Non-pigmented ciliary epithelial cell (primary cell): Measurements from ENCODE around the gene TAS2R40.

Experiments
- DNase-seq: peaks from one replicate; pipeline ENCODE4 v3.0.0-alpha.2; 2010; ENCODE audit warnings: low read depth

The TAS2R40 gene

DNA sequence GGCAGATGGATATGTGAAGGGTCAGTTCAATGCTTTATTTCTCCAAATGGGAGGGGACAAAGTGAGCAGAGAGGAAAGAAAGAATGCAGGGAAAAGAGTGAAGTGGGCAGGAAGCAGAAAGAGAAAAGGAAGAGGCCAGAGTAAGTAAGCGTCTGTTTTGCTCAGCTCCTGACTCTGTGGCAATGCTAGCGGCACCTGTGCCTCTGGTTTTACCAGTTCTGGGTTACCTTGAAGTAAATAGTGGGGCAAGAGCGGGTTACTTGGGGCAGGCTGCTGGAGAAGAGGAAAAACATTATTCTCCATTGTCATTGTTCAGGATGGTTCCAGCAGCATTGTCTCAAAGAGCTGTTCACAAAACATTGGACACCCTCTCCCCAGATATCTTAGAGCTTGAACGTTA is 1.9 kb downstream of the TAS2R40 start:
- no peak for DNase-seq

GRCh38 chr7:143225047-143225446 is 3.2 kb downstream of the TAS2R40 start:
- DNase-seq = no peak

DNA sequence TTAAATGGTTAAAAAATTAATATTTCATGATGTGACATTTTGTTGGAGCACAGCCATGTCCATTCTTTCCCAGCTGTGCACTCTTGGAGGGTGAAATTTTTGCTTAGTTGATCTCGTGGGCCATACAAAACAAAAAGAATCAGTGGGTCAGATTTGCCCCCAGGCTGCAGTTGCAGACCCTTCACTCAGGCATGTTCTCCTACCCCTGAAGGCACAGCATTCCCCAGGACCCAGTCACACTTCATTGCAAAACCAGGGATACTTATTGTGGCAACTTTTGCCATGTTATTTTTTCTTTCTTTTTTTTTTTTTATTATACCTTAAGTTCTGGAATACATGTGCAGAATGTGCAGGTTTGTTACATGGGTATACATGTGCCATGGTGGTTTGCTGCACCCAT is 6.0 kb downstream of the TAS2R40 start:
- DNase-seq = no peak

GRCh38 chr7:143229054-143229790 is 7.4 kb downstream of the TAS2R40 start:
- no peak for DNase-seq

DNA sequence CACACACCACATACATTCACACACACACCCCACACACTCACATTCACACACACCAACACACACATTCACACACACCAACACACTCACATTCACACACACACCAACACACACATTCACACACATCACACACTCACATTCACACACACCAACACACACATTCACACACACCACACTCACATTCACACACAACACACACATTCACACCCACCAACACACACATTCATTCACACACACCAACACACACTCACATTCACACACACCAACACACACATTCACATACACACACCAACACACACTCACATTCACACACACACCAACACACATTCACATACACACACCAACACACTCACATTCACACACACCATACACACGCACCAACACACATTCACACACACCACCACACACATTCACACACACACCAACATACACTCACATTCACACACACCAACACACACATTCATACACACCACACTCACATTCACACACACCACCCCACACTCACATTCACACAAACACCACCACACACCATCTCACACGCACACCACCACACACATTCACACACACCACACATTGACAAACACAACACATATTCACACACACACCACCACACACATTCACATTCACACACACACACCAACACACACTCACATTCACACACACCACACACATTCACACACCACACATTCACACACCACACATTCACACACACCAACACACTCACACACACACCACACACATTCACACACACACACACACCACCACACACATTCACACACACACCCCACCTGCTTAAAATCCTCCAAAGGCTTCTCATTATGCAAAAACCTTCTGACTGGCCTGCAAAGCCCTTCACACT is 9.0 kb downstream of the TAS2R40 start:
- no peak for DNase-seq

DNA sequence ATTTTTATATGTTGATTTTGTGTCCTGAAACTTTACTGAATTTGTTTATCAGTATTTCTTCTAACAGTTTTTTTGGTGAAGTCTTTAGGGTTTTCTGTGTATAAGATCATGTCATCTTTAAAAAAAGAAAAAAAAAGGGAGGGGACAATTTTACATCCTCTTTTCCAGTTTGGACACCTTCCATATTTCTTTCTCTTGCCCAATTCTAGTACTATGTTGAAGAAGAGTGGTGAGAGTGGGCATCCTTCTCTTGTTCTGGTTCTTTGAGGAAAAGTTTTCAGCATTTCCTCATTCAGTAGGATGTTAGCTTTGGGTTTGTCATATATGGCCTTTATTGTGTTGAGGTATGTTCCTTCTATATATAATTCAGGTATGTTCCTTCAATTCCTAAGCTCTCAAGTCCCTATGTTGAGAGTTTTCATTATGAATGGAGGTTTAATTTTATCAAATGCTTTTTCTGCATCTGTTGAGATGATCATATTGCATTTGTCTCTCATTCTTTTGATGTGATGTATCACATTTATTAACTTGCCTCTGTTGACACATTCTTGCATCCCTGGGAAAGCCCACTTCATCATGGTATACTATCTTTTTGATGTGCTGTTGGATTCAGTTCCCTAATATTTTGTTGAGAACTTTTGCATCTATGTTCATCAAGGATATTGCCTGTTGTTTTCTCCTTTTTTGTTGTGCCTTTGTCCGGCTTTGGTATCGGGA is 12.1 kb downstream of the TAS2R40 start:
- DNase-seq = no peak

DNA sequence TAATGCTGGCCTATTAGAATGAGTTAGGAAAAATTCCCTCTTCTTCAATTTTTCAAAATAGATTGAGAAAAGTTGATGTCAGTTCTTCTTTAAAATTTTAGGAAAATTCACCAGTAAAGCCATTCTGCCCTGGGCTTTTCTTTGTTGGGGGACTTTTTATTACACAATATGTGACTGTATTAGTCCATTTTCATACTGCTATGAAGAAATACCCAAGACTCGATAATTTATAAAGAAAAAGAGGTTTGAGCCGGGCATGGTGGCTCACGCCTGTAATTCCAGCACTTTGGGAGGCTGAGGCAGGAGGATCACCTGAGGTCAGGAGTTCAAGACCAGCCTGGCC is 12.7 kb downstream of the TAS2R40 start:
- no peak for DNase-seq

- DNase-seq = no peak
These were observed 13.7 kb downstream of the TAS2R40 start for GRCh38 chr7:143235561-143235960.

GRCh38 chr7:143236408-143236990 is 14.7 kb downstream of the TAS2R40 start:
- DNase-seq = no peak

- DNase-seq = no peak
These were observed 15.5 kb downstream of the TAS2R40 start for GRCh38 chr7:143237366-143237765.

GRCh38 chr7:143238289-143238980 is 16.6 kb downstream of the TAS2R40 start:
- no peak for DNase-seq

DNA sequence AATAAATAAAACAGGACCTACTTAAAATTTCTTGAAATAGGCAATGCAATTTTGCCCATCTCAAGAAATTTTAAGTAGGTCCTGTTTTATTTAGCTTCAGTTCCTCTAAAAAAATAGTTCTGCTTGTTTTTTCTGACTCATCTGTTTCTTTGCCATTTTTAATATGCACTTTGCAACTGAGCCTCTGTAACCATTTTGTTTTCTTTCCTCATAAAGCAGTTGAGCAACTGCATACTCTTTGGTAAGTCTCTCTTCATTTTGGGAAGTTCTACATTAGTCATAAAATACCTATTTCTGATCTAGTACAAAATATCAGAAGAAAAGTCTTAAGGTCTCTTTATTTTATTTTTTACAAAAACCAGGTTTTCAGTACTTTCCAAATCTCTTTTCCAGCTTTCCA is 18.0 kb downstream of the TAS2R40 start:
- no peak for DNase-seq

DNA sequence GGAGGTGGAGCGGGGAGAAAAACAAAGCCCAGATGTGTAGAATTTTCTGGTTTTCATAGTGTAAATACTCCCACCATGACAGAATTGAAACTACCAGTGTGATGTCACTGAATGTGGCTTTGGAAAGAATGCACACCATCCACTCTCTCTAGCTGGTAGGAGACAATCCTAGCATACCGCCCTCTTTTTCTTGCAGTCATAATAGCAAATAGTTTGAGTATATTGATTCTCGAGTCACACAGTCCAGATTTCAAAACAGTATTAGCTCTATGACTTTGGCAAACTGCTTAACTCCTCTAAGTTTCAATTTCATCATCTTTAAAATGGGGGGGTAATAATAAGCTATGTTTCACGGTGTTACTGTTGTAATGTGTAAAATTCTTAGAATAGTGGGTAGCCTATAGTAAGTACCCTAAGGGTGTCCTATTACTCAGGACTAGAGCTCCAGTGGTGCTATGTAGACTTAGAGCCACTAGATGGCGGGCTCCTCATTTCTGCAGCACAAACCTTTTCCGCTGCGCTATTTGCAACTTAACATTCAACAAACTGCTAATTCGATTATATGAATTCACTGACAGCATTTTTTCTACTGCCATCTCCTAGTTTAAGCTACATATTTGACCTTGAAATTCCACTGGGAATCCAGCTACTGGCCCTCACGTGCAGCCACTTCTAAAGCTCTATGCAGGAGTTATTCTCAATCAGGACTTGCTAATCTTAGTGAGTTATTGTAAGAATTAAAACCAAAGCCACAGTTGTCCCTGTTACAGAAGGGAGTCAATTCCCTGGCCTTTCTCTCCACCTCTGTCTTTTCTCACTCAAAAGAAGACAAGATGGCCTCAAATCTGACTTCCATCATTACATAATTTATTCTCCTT is 18.7 kb downstream of the TAS2R40 start:
- DNase-seq = peak; percentile 57

DNA sequence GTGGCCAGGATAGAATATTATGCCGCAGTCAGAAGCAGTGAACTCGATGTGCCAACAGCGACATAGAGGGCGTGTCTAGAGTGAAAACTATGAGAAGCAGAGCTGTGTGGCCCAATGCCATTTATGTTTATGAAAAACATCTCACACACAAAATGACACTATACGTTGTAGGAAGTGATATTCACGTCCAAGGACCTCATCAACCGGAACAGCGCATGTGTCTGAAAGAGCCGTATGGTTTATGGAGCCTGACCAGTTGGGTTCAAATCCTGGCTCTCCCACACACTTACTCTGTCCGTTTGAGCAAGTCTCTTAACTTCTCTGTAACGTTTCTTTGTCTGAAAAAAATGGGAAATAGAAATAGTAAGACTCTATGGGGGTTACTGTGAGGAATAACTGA is 20.5 kb downstream of the TAS2R40 start:
- DNase-seq = no peak

GRCh38 chr7:143243111-143243510 is 21.3 kb downstream of the TAS2R40 start:
- no peak for DNase-seq

DNA sequence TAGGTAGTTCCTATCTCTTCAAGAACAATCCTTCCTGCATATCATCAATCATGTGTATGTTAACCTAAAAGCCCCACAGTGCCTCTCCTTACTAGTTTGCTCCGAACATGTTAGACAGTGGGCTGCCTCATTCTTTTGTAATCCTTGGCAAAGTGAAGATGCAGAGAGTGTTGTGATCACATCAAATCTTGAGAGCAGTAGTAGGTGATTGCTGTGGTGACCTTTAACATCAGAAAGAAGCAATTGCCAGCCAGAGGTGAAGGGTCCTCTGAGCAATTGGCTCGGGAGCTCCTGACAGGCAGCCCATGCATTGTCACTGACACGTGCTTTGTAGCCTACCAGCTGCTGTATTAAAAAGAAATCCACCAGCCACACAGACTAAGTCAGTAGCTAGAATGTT is 21.8 kb downstream of the TAS2R40 start:
- no peak for DNase-seq

GRCh38 chr7:143244321-143244720 is 22.5 kb downstream of the TAS2R40 start:
- no peak for DNase-seq

- DNase-seq = no peak
These were observed 23.3 kb downstream of the TAS2R40 start for GRCh38 chr7:143245123-143245522.

DNA sequence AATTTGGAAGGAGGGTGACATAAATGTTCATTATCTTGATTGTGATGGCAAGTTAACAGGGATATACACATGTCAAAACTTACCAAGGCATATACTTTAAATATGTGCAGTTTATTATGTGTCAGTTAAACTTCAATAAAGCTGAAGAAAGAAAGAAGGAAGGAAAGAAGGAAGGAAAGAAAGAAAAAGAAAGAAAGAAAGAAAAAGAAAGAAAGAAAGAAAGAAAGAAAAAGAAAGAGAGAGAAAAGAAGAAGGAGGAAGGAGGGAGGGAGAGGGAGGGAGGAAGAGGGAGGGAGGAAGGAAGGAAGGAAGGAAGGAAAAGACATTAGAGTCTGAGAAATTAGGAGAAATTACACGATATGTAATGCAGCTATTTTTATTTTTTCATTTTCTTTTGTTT is 25.5 kb downstream of the TAS2R40 start:
- DNase-seq = no peak

DNA sequence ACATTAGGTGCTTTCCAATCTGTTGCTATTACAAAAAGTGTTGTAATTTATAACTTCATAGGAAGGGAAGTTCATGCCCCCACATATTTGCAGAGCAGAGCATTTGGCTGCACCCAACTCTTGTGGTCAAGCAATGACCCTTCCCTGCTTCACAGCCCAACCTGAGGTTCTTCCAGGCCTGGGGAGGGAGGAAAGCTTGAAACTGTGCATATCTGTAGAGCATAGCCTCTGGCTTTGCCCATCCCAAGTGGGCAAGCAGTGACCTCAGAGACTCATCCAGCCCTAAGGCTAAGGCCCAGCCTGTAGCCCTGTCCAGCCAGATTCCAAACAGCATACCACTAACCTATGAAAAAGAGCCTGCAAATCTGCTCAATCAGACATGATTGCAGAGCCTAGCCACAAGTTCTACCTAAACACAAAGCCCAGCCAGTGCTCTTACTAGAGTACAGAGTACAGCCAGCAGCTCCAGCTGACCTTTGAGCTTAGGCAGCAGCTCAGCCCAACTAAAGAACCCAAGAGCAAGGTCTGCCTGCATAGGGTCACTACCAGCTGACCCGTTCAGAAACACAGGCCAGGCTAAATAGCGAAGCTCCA is 27.0 kb downstream of the TAS2R40 start:
- no peak for DNase-seq

- DNase-seq = no peak
These were observed 28.4 kb downstream of the TAS2R40 start for GRCh38 chr7:143250199-143250598.
